ENCODE results near the gene SLC2A11.
A peak's percentile ranks its signal among the peaks of the same experiment; 100 is the strongest.

SLC2A11 gene

GRCh38 chr22:23857606-23858483, at the start of gene SLC2A11:
TSS of gene SLC2A11 (plus strand) at chr22:23857875. CDS start at chr22:23858000, 125 bp downstream.
- peak; percentile 99 for DNase-seq

- no peak for DNase-seq
These were observed 45.3 kb upstream of the SLC2A11 start for GRCh38 chr22:23812378-23812777.

GRCh38 chr22:23815541-23816155, 42.0 kb upstream of the SLC2A11 start:
- DNase-seq: no peak

GRCh38 chr22:23816156-23816976, 41.3 kb upstream of the SLC2A11 start:
- DNase-seq: no peak

- no peak for DNase-seq
These were observed 40.5 kb upstream of the SLC2A11 start for GRCh38 chr22:23817146-23817545.

- no peak for DNase-seq
These were observed 39.1 kb upstream of the SLC2A11 start for GRCh38 chr22:23818541-23818940.

GRCh38 chr22:23820748-23821211, 36.9 kb upstream of the SLC2A11 start:
- DNase-seq: no peak

- DNase-seq: no peak
These were observed 35.5 kb upstream of the SLC2A11 start for GRCh38 chr22:23822101-23822671.

- DNase-seq: no peak
These were observed 34.3 kb upstream of the SLC2A11 start for GRCh38 chr22:23823331-23823791.

- DNase-seq: no peak
These were observed 33.0 kb upstream of the SLC2A11 start for GRCh38 chr22:23824476-23825245.

- DNase-seq: no peak
These were observed 32.3 kb upstream of the SLC2A11 start for GRCh38 chr22:23825246-23825905.

- no peak for DNase-seq
These were observed 30.9 kb upstream of the SLC2A11 start for GRCh38 chr22:23826510-23827350.

- no peak for DNase-seq
These were observed 30.2 kb upstream of the SLC2A11 start for GRCh38 chr22:23827351-23827995.

- no peak for DNase-seq
These were observed 28.6 kb upstream of the SLC2A11 start for GRCh38 chr22:23828800-23829680.

GRCh38 chr22:23829845-23830372, 27.8 kb upstream of the SLC2A11 start:
- no peak for DNase-seq

- DNase-seq: no peak
These were observed 26.4 kb upstream of the SLC2A11 start for GRCh38 chr22:23831261-23831660.

GRCh38 chr22:23831781-23832180, 25.9 kb upstream of the SLC2A11 start:
- DNase-seq: no peak

- no peak for DNase-seq
These were observed 25.3 kb upstream of the SLC2A11 start for GRCh38 chr22:23832226-23833016.
